Subcutaneous abdominal adipose tissue (tissue), 5 donors: ENCODE measurements around the gene ASIP.
"Not testable (repeated sequence)": the region's sequence is repeated elsewhere in the genome, so short reads cannot be mapped to it uniquely, and the experiment has no call there.

Experiments used
- H3K27ac ChIP-seq: one replicate; pipeline ENCODE4 v1.7.0; 2013; ENCODE audit warnings: low read depth, mild to moderate bottlenecking, inconsistent platforms, low read length, moderate library complexity
- H3K27me3 ChIP-seq, 5 donors: one replicate each; pipeline ENCODE4 v1.7.0; 2013; ENCODE audit warnings: low read length in 5 of 5, inconsistent platforms in 1 of 5; ENCODE audit not compliant: control insufficient read depth in 5 of 5, insufficient read depth in 4 of 5
- H3K36me3 ChIP-seq, 5 donors: one replicate each; pipeline ENCODE4 v1.7.0; 2013; ENCODE audit warnings: low read length in 5 of 5; ENCODE audit not compliant: control insufficient read depth in 5 of 5, insufficient read depth in 5 of 5
- H3K4me1 ChIP-seq, 5 donors: one replicate each; pipeline ENCODE4 v1.7.0; 2013; ENCODE audit warnings: low read length in 5 of 5, mild to moderate bottlenecking in 3 of 5, moderate library complexity in 1 of 5; ENCODE audit not compliant: control insufficient read depth in 5 of 5, insufficient read depth in 5 of 5
- H3K4me3 ChIP-seq, 5 donors: one replicate each; pipeline ENCODE4 v1.7.0; 2013; ENCODE audit warnings: low read length in 5 of 5, low read depth in 1 of 5
- H3K9ac ChIP-seq, 5 donors: one replicate each; pipeline ENCODE4 v1.7.0; 2013; ENCODE audit warnings: low read length in 5 of 5, mild to moderate bottlenecking in 4 of 5, moderate library complexity in 3 of 5
- H3K9me3 ChIP-seq, 5 donors: one replicate each; pipeline ENCODE4 v1.7.0; 2013; ENCODE audit warnings: low read length in 5 of 5; ENCODE audit not compliant: control insufficient read depth in 5 of 5
- donor health status: healthy.
- donor health status: healthy.
- donor health status: healthy.
- donor health status: healthy.
- donor health status: healthy.

ASIP gene

GRCh38 chr20:34240121-34240520 lies 1.1 kb upstream of the ASIP start:
- no peaks in the 10 kb centered on the region for H3K27me3 ChIP-seq
- H3K27ac ChIP-seq = no peak overlapping the region
- H3K36me3 ChIP-seq = no peaks in the 10 kb centered on the region
- H3K9ac ChIP-seq = no peak overlapping the region
- H3K9me3 ChIP-seq = peaks cover 0 to 10% (median 8%) of the 10 kb centered on the region in 5 donors
- no peaks in the 10 kb centered on the region for H3K4me1 ChIP-seq
- H3K4me3 ChIP-seq = no peak overlapping the region

GRCh38 chr20:34242015-34242414 lies 792 bp downstream of the ASIP start:
- peaks cover 0 to 10% (median 5%) of the 10 kb centered on the region in 5 donors for H3K9me3 ChIP-seq
- H3K4me1 ChIP-seq, H3K27ac ChIP-seq: not testable (repeated sequence)

GRCh38 chr20:34242879-34243278 lies 1.7 kb downstream of the ASIP start:
- Histone ChIP-seq H3K27me3 (no peaks in the 10 kb centered on the region), H3K9me3 (peaks cover 0 to 4% (median 3%) of the 10 kb centered on the region in 5 donors), H3K4me1 (no peaks in the 10 kb centered on the region), H3K9ac (no peak overlapping the region), H3K27ac (no peak overlapping the region), H3K4me3 (no peak overlapping the region), H3K36me3 (no peaks in the 10 kb centered on the region)

More at GRCh38 chr20:34242015-34242414, 792 bp downstream of the ASIP start:
- H3K36me3 ChIP-seq, H3K9ac ChIP-seq, H3K27me3 ChIP-seq, H3K4me3 ChIP-seq: not testable (repeated sequence)

GRCh38 chr20:34243377-34243776 lies 2.2 kb downstream of the ASIP start:
- H3K4me3 ChIP-seq = no peak overlapping the region
- H3K9ac ChIP-seq = no peak overlapping the region
- no peaks in the 10 kb centered on the region for H3K36me3 ChIP-seq
- no peaks in the 10 kb centered on the region for H3K27me3 ChIP-seq
- no peaks in the 10 kb centered on the region for H3K4me1 ChIP-seq
- peaks cover 0 to 2% (median 0%) of the 10 kb centered on the region in 5 donors for H3K9me3 ChIP-seq
- H3K27ac ChIP-seq = no peak overlapping the region

GRCh38 chr20:34246126-34246626 lies 5.0 kb downstream of the ASIP start:
- Histone ChIP-seq H3K4me1 (no peaks in the 10 kb centered on the region), H3K36me3 (no peaks in the 10 kb centered on the region), H3K4me3 (no peak overlapping the region), H3K9ac (no peak overlapping the region), H3K27ac (no peak overlapping the region), H3K27me3 (peaks cover 0 to 3% (median 0%) of the 10 kb centered on the region in 5 donors), H3K9me3 (no peaks in the 10 kb centered on the region)

- Histone ChIP-seq H3K4me3 (no peak overlapping the region), H3K36me3 (no peaks in the 10 kb centered on the region), H3K27ac (no peak overlapping the region), H3K9me3 (no peaks in the 10 kb centered on the region), H3K4me1 (no peaks in the 10 kb centered on the region), H3K27me3 (peaks cover 0 to 3% (median 0%) of the 10 kb centered on the region in 5 donors), H3K9ac (no peak overlapping the region)
These were observed 8.1 kb downstream of the ASIP start for GRCh38 chr20:34249291-34249690.

- Histone ChIP-seq H3K4me1 (no peaks in the 10 kb centered on the region), H3K36me3 (no peaks in the 10 kb centered on the region), H3K9ac (no peak overlapping the region), H3K27ac (no peak overlapping the region), H3K4me3 (no peak overlapping the region), H3K9me3 (no peaks in the 10 kb centered on the region), H3K27me3 (peaks cover 0 to 3% (median 0%) of the 10 kb centered on the region in 5 donors)
These were observed 8.8 kb downstream of the ASIP start for GRCh38 chr20:34250005-34250404.

- no peaks in the 10 kb centered on the region for H3K36me3 ChIP-seq
- no peaks in the 10 kb centered on the region for H3K9me3 ChIP-seq
- H3K4me1 ChIP-seq = no peaks in the 10 kb centered on the region
- H3K9ac ChIP-seq = no peak overlapping the region
- H3K27me3 ChIP-seq = peaks cover 0 to 3% (median 0%) of the 10 kb centered on the region in 5 donors
- H3K4me3 ChIP-seq = no peak overlapping the region
- no peak overlapping the region for H3K27ac ChIP-seq
These were observed 10.4 kb downstream of the ASIP start for GRCh38 chr20:34251619-34252018.

- H3K4me1 ChIP-seq, H3K36me3 ChIP-seq, H3K4me3 ChIP-seq, H3K9me3 ChIP-seq, H3K27ac ChIP-seq, H3K9ac ChIP-seq, H3K27me3 ChIP-seq: not testable (repeated sequence)
These were observed 11.3 kb downstream of the ASIP start for GRCh38 chr20:34252431-34253086.

- no peak overlapping the region for H3K4me3 ChIP-seq
- H3K4me1 ChIP-seq = no peaks in the 10 kb centered on the region
- no peaks in the 10 kb centered on the region for H3K9me3 ChIP-seq
- peaks cover 0 to 3% (median 0%) of the 10 kb centered on the region in 5 donors for H3K27me3 ChIP-seq
- H3K9ac ChIP-seq = no peak overlapping the region
- no peaks in the 10 kb centered on the region for H3K36me3 ChIP-seq
- no peak overlapping the region for H3K27ac ChIP-seq
These were observed 13.8 kb downstream of the ASIP start for GRCh38 chr20:34254979-34255378.
